ENCODE measurements around the gene PRSS8.

DNA sequence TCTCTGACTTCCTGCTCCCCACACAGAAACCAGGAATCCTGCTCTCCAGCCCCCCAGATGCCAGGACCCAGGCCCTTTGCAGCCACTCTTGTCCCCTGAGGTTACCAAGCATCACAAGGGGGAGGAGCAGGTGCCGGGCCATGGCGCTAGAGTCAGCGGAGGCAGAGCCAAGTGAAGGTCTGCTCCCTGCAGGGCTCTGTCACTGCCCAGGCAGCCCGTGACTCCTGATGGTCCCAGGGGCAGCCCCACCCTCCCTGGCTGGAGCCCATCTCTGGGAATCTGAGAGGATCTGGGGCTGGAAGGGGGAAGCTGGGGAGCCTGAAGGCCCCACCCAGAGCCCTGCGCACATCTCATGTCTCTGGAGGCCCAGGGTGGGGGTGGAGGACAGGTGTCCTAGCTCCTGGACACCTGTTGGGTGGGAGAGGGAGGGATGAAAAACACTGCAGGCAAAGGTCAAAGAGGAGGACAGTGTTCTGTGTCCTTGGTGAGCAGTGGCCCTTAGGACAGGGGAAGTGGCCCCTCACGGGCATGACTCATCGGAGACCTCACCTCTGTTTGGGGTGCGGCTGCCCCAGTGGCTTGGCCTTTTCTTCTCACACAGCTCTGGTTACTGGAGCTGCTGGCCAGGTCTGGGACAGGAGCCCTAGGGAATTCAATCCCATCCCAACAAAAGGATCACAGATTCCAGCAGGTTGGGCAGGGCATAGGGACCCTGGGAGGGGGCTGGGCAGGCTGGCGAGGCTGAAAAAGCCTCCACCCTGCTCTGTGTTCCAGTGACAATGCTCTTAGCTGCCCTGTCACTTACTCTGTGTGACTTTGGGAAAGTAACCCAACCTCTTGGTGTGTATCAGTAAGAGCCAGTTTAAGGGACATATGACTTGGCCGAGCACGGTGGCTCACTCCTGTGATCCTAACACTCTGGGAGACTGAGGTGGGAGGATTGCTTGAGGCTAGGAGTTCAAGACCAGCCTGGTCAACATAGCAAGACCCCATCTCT lies 14.7 kb upstream of the PRSS8 start, which contains the start of gene PRSS36:
- TF ChIP-seq, protein P1, sequence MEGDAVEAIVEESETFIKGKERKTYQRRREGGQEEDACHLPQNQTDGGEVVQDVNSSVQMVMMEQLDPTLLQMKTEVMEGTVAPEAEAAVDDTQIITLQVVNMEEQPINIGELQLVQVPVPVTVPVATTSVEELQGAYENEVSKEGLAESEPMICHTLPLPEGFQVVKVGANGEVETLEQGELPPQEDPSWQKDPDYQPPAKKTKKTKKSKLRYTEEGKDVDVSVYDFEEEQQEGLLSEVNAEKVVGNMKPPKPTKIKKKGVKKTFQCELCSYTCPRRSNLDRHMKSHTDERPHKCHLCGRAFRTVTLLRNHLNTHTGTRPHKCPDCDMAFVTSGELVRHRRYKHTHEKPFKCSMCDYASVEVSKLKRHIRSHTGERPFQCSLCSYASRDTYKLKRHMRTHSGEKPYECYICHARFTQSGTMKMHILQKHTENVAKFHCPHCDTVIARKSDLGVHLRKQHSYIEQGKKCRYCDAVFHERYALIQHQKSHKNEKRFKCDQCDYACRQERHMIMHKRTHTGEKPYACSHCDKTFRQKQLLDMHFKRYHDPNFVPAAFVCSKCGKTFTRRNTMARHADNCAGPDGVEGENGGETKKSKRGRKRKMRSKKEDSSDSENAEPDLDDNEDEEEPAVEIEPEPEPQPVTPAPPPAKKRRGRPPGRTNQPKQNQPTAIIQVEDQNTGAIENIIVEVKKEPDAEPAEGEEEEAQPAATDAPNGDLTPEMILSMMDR (conservative IDR thresholded peaks at IDR 0.05), result no peak
- TF ChIP-seq EZH2 (IDR thresholded peaks at IDR 0.05; ENCODE audit: low read depth), result no peak
